ENCODE data around the gene TENM4. TPM values are rescaled to one million over a fixed set of nuclear protein-coding genes. Genes with fewer than 3 reads are reported as not detected.
"Not testable (repeated sequence)": the region's sequence is repeated elsewhere in the genome, so short reads cannot be mapped to it uniquely, and the experiment has no call there.

TENM4 gene
- total RNA-seq, 1 donor from 2014 or later: 50.7 TPM

GRCh38 chr11:78615724-78616123 lies 825.1 kb downstream of the TENM4 start:
- no peak for TF ChIP-seq CTCF (IDR thresholded peaks at IDR 0.05; ENCODE audit: partially characterized antibody, unreplicated experiment)

GRCh38 chr11:78613378-78613813 lies 827.4 kb downstream of the TENM4 start:
- no peak for DNase-seq
- Mint-ChIP-seq H3K36me3 (ENCODE audit: unreplicated experiment) (no peaks in the 10 kb centered on the region), H3K4me1 (ENCODE audit: low read depth, unreplicated experiment) (no peaks in the 10 kb centered on the region), H3K9me3 (ENCODE audit: unreplicated experiment) (no peaks in the 10 kb centered on the region), H3K4me3 (ENCODE audit: unreplicated experiment) (no peak overlapping the region), H3K27ac (ENCODE audit: unreplicated experiment) (no peak overlapping the region), H3K27me3 (ENCODE audit: unreplicated experiment) (no peaks in the 10 kb centered on the region)
- no peak for TF ChIP-seq CTCF (IDR thresholded peaks at IDR 0.05; ENCODE audit: partially characterized antibody, unreplicated experiment)

More at GRCh38 chr11:78615724-78616123, 825.1 kb downstream of the TENM4 start:
- no peaks in the 10 kb centered on the region for H3K9me3 Mint-ChIP-seq (ENCODE audit: unreplicated experiment)
- H3K4me1 Mint-ChIP-seq (ENCODE audit: low read depth, unreplicated experiment): no peaks in the 10 kb centered on the region
- H3K36me3 Mint-ChIP-seq (ENCODE audit: unreplicated experiment): peaks cover 14% of the 10 kb centered on the region
- DNase-seq: no peak
- no peaks in the 10 kb centered on the region for H3K27me3 Mint-ChIP-seq (ENCODE audit: unreplicated experiment)
- H3K27ac Mint-ChIP-seq (ENCODE audit: unreplicated experiment): no peak overlapping the region
- no peak overlapping the region for H3K4me3 Mint-ChIP-seq (ENCODE audit: unreplicated experiment)

- H3K4me1 Mint-ChIP-seq (ENCODE audit: low read depth, unreplicated experiment): no peaks in the 10 kb centered on the region
- no peak overlapping the region for H3K27ac Mint-ChIP-seq (ENCODE audit: unreplicated experiment)
- TF ChIP-seq CTCF (IDR thresholded peaks at IDR 0.05; ENCODE audit: partially characterized antibody, unreplicated experiment): no peak
- H3K9me3 Mint-ChIP-seq (ENCODE audit: unreplicated experiment): no peaks in the 10 kb centered on the region
- H3K4me3 Mint-ChIP-seq (ENCODE audit: unreplicated experiment): no peak overlapping the region
- no peaks in the 10 kb centered on the region for H3K27me3 Mint-ChIP-seq (ENCODE audit: unreplicated experiment)
- no peaks in the 10 kb centered on the region for H3K36me3 Mint-ChIP-seq (ENCODE audit: unreplicated experiment)
- no peak for DNase-seq
Measured at GRCh38 chr11:78612721-78613377, 828.0 kb downstream of the TENM4 start.

- H3K27me3 Mint-ChIP-seq (ENCODE audit: unreplicated experiment); H3K9me3 Mint-ChIP-seq (ENCODE audit: unreplicated experiment); H3K4me1 Mint-ChIP-seq (ENCODE audit: low read depth, unreplicated experiment); H3K4me3 Mint-ChIP-seq (ENCODE audit: unreplicated experiment); DNase-seq; H3K27ac Mint-ChIP-seq (ENCODE audit: unreplicated experiment); H3K36me3 Mint-ChIP-seq (ENCODE audit: unreplicated experiment): not testable (repeated sequence)
Measured at GRCh38 chr11:78609321-78609720, 831.5 kb downstream of the TENM4 start.

- Mint-ChIP-seq H3K27ac (ENCODE audit: unreplicated experiment) (no peak overlapping the region), H3K27me3 (ENCODE audit: unreplicated experiment) (no peaks in the 10 kb centered on the region), H3K4me3 (ENCODE audit: unreplicated experiment) (no peak overlapping the region), H3K36me3 (ENCODE audit: unreplicated experiment) (no peaks in the 10 kb centered on the region), H3K9me3 (ENCODE audit: unreplicated experiment) (no peaks in the 10 kb centered on the region), H3K4me1 (ENCODE audit: low read depth, unreplicated experiment) (no peaks in the 10 kb centered on the region)
- no peak for DNase-seq
- TF ChIP-seq CTCF (IDR thresholded peaks at IDR 0.05; ENCODE audit: partially characterized antibody, unreplicated experiment): no peak
Measured at GRCh38 chr11:78607696-78608095, 833.1 kb downstream of the TENM4 start.
